Measurements from ENCODE around the gene YKT6. TPM values are rescaled to one million over a fixed set of nuclear protein-coding genes. Genes with fewer than 3 reads are reported as not detected.

YKT6 gene
- total and polyA plus RNA-seq, 2 donors (not counting 3 experiments of a cell fraction or from before 2014, with no cell fraction given) = 117 to 120 TPM

GRCh38 chr7:44225566-44226395 lies 25.0 kb downstream of the YKT6 start:
- ChIA-PET POLR2A (no interaction called here), CTCF (no interaction called here)
- H4K20me1 ChIP-seq (replicated peaks; ENCODE audit: control insufficient read depth, extremely low read depth, insufficient read depth, low read length) = no peaks in the 10 kb centered on the region
- no peak for DNase-seq (ENCODE audit: low read depth, low spot score)
- FAIRE-seq = no peak
- H3K27ac ChIP-seq (ENCODE audit: insufficient read depth, low read depth, low read length) = no peak overlapping the region
- no peak overlapping the region for H3K4me2 ChIP-seq (ENCODE audit: insufficient read depth, low read length)
- H3K9me3 ChIP-seq (replicated peaks; ENCODE audit: control insufficient read depth, insufficient read depth, low read length) = no peaks in the 10 kb centered on the region
- no peak overlapping the region for H3K9ac ChIP-seq (replicated peaks; ENCODE audit: extremely low read depth, insufficient read depth, low read length)
- no peaks in the 10 kb centered on the region for H3K79me2 ChIP-seq (ENCODE audit: control insufficient read depth, insufficient read depth, low read length)
- dilution Hi-C loops (cut with MboI; ENCODE audit: extremely low pct_ligation_motif_present, low sequenced_read_pairs) (no loop called here), intact Hi-C loops (cut with micrococcal nuclease) (no loop called here)
- H3K27me3 ChIP-seq (ENCODE audit: control insufficient read depth in 2 of 2, insufficient read depth in 2 of 2, low read length in 2 of 2) = no peaks in the 10 kb centered on the region
- H2AFZ ChIP-seq (ENCODE audit: low read depth, low read length) = no peak overlapping the region
- H3K4me1 ChIP-seq (ENCODE audit: control insufficient read depth, extremely low read depth, insufficient read depth, low read length) = no peaks in the 10 kb centered on the region
- H3K36me3 ChIP-seq (ENCODE audit: control insufficient read depth in 2 of 2, extremely low read depth in 1 of 2, insufficient read depth in 2 of 2, low read length in 2 of 2) = no peaks in the 10 kb centered on the region
- no peak overlapping the region for H3K4me3 ChIP-seq (replicated peaks in 1 of 3; ENCODE audit: insufficient read depth in 1 of 3, low read depth in 1 of 3, low read length in 3 of 3)
- H3K9me1 ChIP-seq (replicated peaks; ENCODE audit: control insufficient read depth, extremely low read depth, insufficient read depth, low read length) = no peaks in the 10 kb centered on the region
- BruUV-seq (replicated peaks) = no TSS peak
- no peak for TF ChIP-seq MAX (IDR thresholded peaks at IDR 0.05; ENCODE audit: insufficient read depth, insufficient read length)
- no peak for TF ChIP-seq POLR2A (IDR thresholded peaks at IDR 0.05; ENCODE audit: low read depth, low read length)
- no peak for TF ChIP-seq GATA2 (IDR thresholded peaks at IDR 0.05; ENCODE audit: insufficient read depth, insufficient read length, low read depth, low read length)
- TF ChIP-seq FOS (IDR thresholded peaks at IDR 0.05; ENCODE audit: borderline replicate concordance, insufficient read depth, low read length) = no peak
- no peak for TF ChIP-seq POLR2AphosphoS5 (IDR thresholded peaks at IDR 0.05; ENCODE audit: insufficient read depth, low read depth, low read length)
- no peak for TF ChIP-seq EZH2 (IDR thresholded peaks at IDR 0.05; ENCODE audit: borderline replicate concordance, low read depth, low read length, severe bottlenecking)

GRCh38 chr7:44226396-44226753 lies 25.6 kb downstream of the YKT6 start:
- no peaks in the 10 kb centered on the region for H3K36me3 ChIP-seq (ENCODE audit: control insufficient read depth in 2 of 2, extremely low read depth in 1 of 2, insufficient read depth in 2 of 2, low read length in 2 of 2)
- no peaks in the 10 kb centered on the region for H3K9me1 ChIP-seq (replicated peaks; ENCODE audit: control insufficient read depth, extremely low read depth, insufficient read depth, low read length)
- H3K27ac ChIP-seq (ENCODE audit: insufficient read depth, low read depth, low read length) = no peak overlapping the region
- H2AFZ ChIP-seq (ENCODE audit: low read depth, low read length) = no peak overlapping the region
- H3K27me3 ChIP-seq (ENCODE audit: control insufficient read depth in 2 of 2, insufficient read depth in 2 of 2, low read length in 2 of 2) = no peaks in the 10 kb centered on the region
- CTCF ChIA-PET = no interaction called here
- POLR2A ChIA-PET = no interaction called here
- FAIRE-seq (no peak), DNase-seq (ENCODE audit: low read depth, low spot score) (no peak)
- no peak overlapping the region for H3K9ac ChIP-seq (replicated peaks; ENCODE audit: extremely low read depth, insufficient read depth, low read length)
- intact Hi-C loops (cut with micrococcal nuclease) = no loop called here
- H3K4me3 ChIP-seq (replicated peaks in 1 of 3; ENCODE audit: insufficient read depth in 1 of 3, low read depth in 1 of 3, low read length in 3 of 3) = no peak overlapping the region
- H3K4me2 ChIP-seq (ENCODE audit: insufficient read depth, low read length) = no peak overlapping the region
- H3K9me3 ChIP-seq (replicated peaks; ENCODE audit: control insufficient read depth, insufficient read depth, low read length) = no peaks in the 10 kb centered on the region
- no peaks in the 10 kb centered on the region for H3K4me1 ChIP-seq (ENCODE audit: control insufficient read depth, extremely low read depth, insufficient read depth, low read length)
- no peaks in the 10 kb centered on the region for H4K20me1 ChIP-seq (replicated peaks; ENCODE audit: control insufficient read depth, extremely low read depth, insufficient read depth, low read length)
- TF ChIP-seq POLR2AphosphoS5 (IDR thresholded peaks at IDR 0.05; ENCODE audit: insufficient read depth, low read depth, low read length) = no peak
- no TSS peak for BruUV-seq (replicated peaks)
- dilution Hi-C loops (cut with MboI; ENCODE audit: extremely low pct_ligation_motif_present, low sequenced_read_pairs) = no loop called here
- H3K79me2 ChIP-seq (ENCODE audit: control insufficient read depth, insufficient read depth, low read length) = no peaks in the 10 kb centered on the region

Measured in endothelial cell of umbilical vein (primary cell).